ENCODE data around the gene VSX1. TPM values are rescaled to one million over a fixed set of nuclear protein-coding genes. Genes with fewer than 3 reads are reported as not detected.

Gene VSX1
- total and polyA plus RNA-seq, 2 experiments from 2014 or later = not detected

GRCh38 chr20:25070821-25071473 lies 11.0 kb downstream of the VSX1 start:
- Histone ChIP-seq H3K9me3 (ENCODE audit: low read depth) (no peaks in the 10 kb centered on the region), H3K9me2 (replicated peaks; ENCODE audit: insufficient read depth) (no peaks in the 10 kb centered on the region), H3K4me3 (no peak overlapping the region), H3K4me1 (ENCODE audit: insufficient read depth) (peaks cover 5% of the 10 kb centered on the region), H3K27me3 (peaks cover 62% of the 10 kb centered on the region), H2AFZ (no peak overlapping the region), H3K4me2 (no peak overlapping the region), H3K27ac (no peak overlapping the region), H3K36me3 (replicated peaks; ENCODE audit: insufficient read depth, low read depth) (no peaks in the 10 kb centered on the region), H4K20me1 (ENCODE audit: insufficient read depth, poor library complexity, severe bottlenecking) (no peaks in the 10 kb centered on the region), H3K79me2 (no peaks in the 10 kb centered on the region)
- TF ChIP-seq, protein P1, sequence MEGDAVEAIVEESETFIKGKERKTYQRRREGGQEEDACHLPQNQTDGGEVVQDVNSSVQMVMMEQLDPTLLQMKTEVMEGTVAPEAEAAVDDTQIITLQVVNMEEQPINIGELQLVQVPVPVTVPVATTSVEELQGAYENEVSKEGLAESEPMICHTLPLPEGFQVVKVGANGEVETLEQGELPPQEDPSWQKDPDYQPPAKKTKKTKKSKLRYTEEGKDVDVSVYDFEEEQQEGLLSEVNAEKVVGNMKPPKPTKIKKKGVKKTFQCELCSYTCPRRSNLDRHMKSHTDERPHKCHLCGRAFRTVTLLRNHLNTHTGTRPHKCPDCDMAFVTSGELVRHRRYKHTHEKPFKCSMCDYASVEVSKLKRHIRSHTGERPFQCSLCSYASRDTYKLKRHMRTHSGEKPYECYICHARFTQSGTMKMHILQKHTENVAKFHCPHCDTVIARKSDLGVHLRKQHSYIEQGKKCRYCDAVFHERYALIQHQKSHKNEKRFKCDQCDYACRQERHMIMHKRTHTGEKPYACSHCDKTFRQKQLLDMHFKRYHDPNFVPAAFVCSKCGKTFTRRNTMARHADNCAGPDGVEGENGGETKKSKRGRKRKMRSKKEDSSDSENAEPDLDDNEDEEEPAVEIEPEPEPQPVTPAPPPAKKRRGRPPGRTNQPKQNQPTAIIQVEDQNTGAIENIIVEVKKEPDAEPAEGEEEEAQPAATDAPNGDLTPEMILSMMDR (IDR thresholded peaks at IDR 0.05; ENCODE audit: poor library complexity) = no peak
- TF ChIP-seq EZH2 (IDR thresholded peaks at IDR 0.05; ENCODE audit: borderline replicate concordance) (no peak), EZH2phosphoT487 (IDR thresholded peaks at IDR 0.05; ENCODE audit: low read depth, severe bottlenecking, unreplicated experiment) (no peak)
- WGBS (ENCODE audit: low lambda C conversion rate, missing lambda C conversion rate) = 71% methylated on average over 5 of the region's 5 CpGs
- no peak for DNase-seq (ENCODE audit: low spot score)

DNA sequence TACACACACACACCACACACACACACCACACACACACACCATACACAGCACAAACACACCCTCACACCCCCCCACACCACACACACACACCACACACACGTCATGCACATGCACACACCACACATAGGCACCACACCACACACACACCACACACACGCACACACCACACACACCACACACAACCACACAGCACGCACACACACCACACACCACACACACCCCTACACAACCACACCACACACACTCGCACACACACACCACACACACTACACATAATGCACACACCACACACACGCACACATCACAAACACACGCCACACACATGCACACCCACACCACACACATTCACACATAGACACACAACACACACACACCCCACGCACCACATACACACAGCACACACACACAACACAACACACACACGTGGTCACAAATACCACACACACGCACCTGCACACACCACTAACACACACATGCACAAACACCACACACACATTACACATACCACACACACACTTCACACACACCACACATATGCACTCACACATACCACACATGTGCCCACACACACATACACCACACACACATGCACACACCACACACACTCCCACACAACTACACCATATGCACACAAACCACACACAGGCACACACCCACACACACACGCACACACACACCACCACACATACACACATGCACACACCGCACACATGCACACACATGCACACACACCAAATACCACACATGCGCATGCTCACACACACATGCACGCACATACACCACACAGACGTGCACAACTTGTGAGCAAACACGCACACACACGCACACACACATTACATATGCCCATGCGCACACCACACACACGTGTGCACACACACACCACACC lies 14.6 kb downstream of the VSX1 start:
- Histone ChIP-seq H3K79me2 (no peaks in the 10 kb centered on the region), H3K4me1 (ENCODE audit: insufficient read depth) (peaks cover 7% of the 10 kb centered on the region), H3K9me2 (replicated peaks; ENCODE audit: insufficient read depth) (no peaks in the 10 kb centered on the region), H3K27ac (no peak overlapping the region), H3K27me3 (peaks cover 39% of the 10 kb centered on the region), H2AFZ (no peak overlapping the region), H3K36me3 (replicated peaks; ENCODE audit: insufficient read depth, low read depth) (no peaks in the 10 kb centered on the region), H3K9me3 (ENCODE audit: low read depth) (no peaks in the 10 kb centered on the region), H3K4me3 (no peak overlapping the region), H4K20me1 (ENCODE audit: insufficient read depth, poor library complexity, severe bottlenecking) (no peaks in the 10 kb centered on the region), H3K4me2 (no peak overlapping the region)
- 98% methylated on average over 18 of the region's 18 CpGs for WGBS (ENCODE audit: low lambda C conversion rate, missing lambda C conversion rate)
- DNase-seq (ENCODE audit: low spot score) = no peak
- TF ChIP-seq EZH2phosphoT487 (IDR thresholded peaks at IDR 0.05; ENCODE audit: low read depth, severe bottlenecking, unreplicated experiment) (no peak), EZH2 (IDR thresholded peaks at IDR 0.05; ENCODE audit: borderline replicate concordance) (no peak)
- TF ChIP-seq, protein P1 (IDR thresholded peaks at IDR 0.05; ENCODE audit: poor library complexity) = no peak

DNA sequence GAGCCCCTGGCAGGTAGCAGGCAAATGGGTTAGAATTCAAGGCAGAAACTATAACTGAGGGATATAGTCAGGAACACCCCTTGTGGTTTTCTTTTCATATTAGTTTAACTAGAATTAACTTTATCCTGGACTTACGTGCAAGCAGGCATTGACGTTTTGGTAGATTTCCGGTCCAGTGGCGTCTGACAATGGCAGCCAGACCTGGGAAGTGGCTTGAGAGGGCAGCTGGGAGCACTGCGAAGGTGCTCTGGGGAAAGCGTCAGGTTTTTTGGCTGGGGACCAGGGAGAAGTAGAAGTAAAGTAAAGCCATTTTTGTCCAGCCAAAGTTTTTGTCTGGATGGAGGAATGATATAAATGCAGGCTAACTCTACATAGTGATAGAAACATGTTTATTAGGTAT lies 15.6 kb downstream of the VSX1 start:
- no peak for DNase-seq (ENCODE audit: low spot score)
- Histone ChIP-seq H3K4me3 (no peak overlapping the region), H3K27ac (no peak overlapping the region), H3K4me2 (peak overlapping the region; percentile 59), H3K36me3 (replicated peaks; ENCODE audit: insufficient read depth, low read depth) (no peaks in the 10 kb centered on the region), H4K20me1 (ENCODE audit: insufficient read depth, poor library complexity, severe bottlenecking) (no peaks in the 10 kb centered on the region), H3K9me2 (replicated peaks; ENCODE audit: insufficient read depth) (no peaks in the 10 kb centered on the region), H3K9me3 (ENCODE audit: low read depth) (no peaks in the 10 kb centered on the region), H3K27me3 (peaks cover 29% of the 10 kb centered on the region), H3K4me1 (ENCODE audit: insufficient read depth) (peaks cover 7% of the 10 kb centered on the region), H2AFZ (no peak overlapping the region), H3K79me2 (no peaks in the 10 kb centered on the region)
- TF ChIP-seq EZH2 (IDR thresholded peaks at IDR 0.05; ENCODE audit: borderline replicate concordance) (no peak), EZH2phosphoT487 (IDR thresholded peaks at IDR 0.05; ENCODE audit: low read depth, severe bottlenecking, unreplicated experiment) (no peak)
- TF ChIP-seq, protein P1 (IDR thresholded peaks at IDR 0.05; ENCODE audit: poor library complexity) = no peak
- 46% methylated on average over 6 of the region's 6 CpGs for WGBS (ENCODE audit: low lambda C conversion rate, missing lambda C conversion rate)
